ENCODE results near the gene USP36. TPM values are rescaled to one million over a fixed set of nuclear protein-coding genes. Genes with fewer than 3 reads are reported as not detected.
A peak's percentile ranks its signal among the peaks of the same experiment; 100 is the strongest.

Gene USP36
- total RNA-seq, 2 donors from 2014 or later = 82.2 to 88.1 TPM

DNA sequence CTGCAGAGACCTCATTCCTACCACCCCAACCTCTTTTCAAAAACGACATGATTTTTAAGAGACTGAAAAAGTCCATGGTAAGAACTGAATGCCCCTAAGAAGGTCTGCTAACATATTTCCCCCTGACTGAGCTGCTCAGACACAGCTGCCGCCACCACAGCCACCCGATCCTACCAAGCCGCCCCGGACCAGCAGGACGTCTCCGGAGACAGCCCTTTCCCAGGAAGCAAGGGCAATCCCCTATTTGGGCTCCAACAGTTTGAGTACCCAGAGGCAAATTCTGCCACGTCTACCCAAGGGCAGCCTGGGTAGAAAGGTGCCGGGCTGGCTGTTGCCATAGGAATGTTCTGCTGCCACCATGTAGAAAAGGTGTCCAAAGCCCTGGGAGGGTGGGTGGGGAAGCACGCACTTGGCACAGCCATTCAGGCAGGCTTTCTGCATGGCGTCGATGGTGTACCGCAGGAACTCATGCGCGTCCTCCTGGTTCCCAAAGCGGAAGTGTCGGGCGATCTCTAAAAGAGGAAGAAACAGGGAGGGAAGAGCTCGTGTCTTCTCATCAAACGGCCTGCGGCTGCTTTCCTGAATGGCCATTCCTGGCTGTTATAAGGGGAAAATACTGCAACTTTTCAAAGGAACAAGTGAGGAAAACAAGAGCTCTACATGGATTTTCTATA is 13.6 kb downstream of the USP36 start:
- ATAC-seq (no peak), DNase-seq (ENCODE audit: low spot score in 2 of 2) (no peak)
- Mint-ChIP-seq H3K36me3 (peaks cover 28 to 29% of the 10 kb centered on the region in 2 donors), H3K9me3 (no peaks in the 10 kb centered on the region), H3K27ac (no peak overlapping the region)

DNA sequence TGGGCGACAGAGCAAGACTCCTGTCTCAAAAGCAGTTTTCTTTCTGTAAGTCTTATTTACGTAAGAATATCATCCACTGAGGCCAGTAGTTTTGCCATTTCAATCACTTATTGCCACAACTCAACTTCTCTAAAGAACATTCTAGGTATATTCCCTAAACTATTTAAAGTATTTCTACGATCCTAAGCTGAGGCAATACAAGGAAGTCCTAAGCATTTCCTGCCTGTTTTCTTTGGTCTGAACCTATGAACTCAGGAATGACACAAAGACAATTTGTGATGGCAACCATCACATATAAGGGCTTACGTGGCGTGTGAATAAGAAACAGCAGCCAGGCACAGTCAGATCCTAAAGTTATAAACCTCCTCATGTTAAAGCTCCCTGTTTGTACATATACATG is 14.2 kb downstream of the USP36 start:
- Mint-ChIP-seq H3K36me3 (peaks cover 28 to 31% of the 10 kb centered on the region in 2 donors), H3K9me3 (no peaks in the 10 kb centered on the region), H3K27ac (no peak overlapping the region)
- ATAC-seq = no peak
- no peak for DNase-seq (ENCODE audit: low spot score in 2 of 2)

DNA sequence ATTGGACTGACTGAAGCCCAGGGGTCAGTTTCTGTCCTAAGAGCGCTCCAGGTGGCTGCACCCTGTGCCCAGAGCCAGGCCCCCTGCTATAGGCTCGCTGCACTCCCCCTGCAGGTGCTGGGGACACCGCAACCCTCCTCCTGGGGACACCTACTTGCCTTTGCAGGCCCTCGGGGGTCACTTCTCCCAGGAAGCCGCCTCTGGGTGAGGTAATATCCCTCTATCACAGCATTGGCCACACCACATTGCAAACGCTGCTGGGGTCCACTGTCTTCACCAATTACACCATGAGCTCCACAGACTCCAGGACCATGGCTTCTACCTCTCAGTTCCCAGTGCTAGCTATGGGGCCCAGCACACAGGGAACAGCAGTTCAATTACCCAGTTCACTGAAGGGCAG is 14.9 kb downstream of the USP36 start:
- no peak for ATAC-seq
- H3K9me3 Mint-ChIP-seq = no peaks in the 10 kb centered on the region
- H3K36me3 Mint-ChIP-seq = peaks cover 28 to 31% of the 10 kb centered on the region in 2 donors
- peak overlapping the region in 1 of 2 donors; percentile 93 for H3K27ac Mint-ChIP-seq
- DNase-seq (ENCODE audit: low spot score in 2 of 2) = no peak

DNA sequence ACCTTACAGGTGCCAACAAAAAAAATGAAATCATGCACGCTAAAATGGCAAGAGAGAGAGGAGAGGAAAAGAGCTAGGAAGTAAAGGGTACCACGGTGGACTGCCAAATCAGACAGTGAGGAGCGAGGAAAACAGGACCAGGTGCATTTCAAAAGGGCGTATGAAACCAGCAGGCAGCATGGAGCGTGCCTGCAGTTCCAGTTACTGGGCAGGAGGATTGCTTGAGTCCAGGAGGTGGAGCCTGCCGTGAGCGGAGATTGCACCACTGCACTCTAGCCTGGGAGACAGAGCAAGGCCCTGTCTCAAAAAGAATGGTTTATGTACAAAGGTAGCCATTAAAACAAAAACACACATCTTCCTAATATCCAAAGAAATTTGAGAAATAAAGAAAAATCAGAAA is 16.4 kb downstream of the USP36 start:
- DNase-seq (ENCODE audit: low spot score in 2 of 2) (no peak), ATAC-seq (no peak)
- peak overlapping the region; percentile 28 to 80 for H3K27ac Mint-ChIP-seq
- peaks cover 25 to 41% of the 10 kb centered on the region in 2 donors for H3K36me3 Mint-ChIP-seq
- no peaks in the 10 kb centered on the region for H3K9me3 Mint-ChIP-seq

DNA sequence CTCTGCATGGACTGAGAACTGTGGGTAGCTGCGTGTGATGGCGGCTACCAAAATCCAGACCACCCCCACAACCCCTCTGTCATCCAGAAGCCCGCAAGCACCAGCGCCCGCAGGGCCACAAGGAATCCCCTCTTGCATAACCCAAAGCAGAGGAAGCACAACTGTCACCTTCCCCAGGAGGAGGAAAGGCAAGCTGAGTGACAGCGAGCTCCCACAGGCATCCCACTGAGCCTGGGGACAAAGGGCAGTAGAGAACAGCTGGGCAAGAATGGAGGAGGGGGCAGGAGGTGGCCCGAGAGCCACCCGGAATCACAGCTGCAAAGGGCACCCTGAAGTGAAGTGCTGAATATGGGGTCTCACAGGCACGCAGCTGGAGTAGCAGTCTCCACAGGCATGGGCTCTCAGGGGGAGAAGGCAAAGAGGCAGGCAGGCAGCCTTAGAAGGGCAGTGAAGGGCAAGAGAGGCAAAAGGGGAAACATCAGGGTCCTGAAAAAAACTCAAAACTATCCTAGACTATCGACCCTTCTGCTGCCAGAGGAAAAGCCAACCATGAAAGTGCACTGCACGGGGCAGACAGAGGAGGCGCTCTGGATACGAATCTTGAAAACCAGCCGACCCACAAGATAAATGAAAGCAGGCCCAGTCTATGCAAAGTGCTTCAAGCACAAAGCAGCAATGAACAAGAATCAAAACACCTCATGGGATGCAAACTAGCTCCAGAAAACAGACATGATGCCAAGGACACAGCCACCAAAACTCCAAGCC is 17.1 kb downstream of the USP36 start:
- peaks cover 32 to 45% of the 10 kb centered on the region in 2 donors for H3K36me3 Mint-ChIP-seq
- H3K27ac Mint-ChIP-seq = peak overlapping the region; percentile 28 to 93
- H3K9me3 Mint-ChIP-seq = no peaks in the 10 kb centered on the region
- no peak for ATAC-seq
- no peak for DNase-seq (ENCODE audit: low spot score in 2 of 2)

DNA sequence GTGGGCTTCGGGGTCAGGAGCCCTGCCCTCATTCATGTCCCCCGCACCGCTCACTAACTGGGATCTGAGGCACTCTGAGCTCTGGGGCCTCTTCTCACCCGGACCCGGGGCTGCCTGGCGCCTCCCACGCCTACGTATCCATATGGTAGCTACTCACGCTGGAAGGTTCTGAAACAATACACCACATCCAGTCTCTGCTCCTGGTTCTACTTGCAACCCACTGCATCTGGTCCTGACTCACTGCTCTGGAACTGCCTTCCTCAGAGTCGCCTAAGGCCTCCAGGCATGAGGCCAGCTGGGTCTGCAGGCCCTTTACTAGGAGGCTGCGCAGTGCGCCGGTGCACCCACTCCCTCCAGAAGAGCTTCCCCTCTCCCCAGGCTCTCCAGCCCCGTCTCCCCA is 18.1 kb downstream of the USP36 start:
- Mint-ChIP-seq H3K27ac (peak overlapping the region; percentile 4 to 84), H3K36me3 (peaks cover 29 to 42% of the 10 kb centered on the region in 2 donors), H3K9me3 (no peaks in the 10 kb centered on the region)
- ATAC-seq = no peak
- DNase-seq (ENCODE audit: low spot score in 2 of 2) = no peak

DNA sequence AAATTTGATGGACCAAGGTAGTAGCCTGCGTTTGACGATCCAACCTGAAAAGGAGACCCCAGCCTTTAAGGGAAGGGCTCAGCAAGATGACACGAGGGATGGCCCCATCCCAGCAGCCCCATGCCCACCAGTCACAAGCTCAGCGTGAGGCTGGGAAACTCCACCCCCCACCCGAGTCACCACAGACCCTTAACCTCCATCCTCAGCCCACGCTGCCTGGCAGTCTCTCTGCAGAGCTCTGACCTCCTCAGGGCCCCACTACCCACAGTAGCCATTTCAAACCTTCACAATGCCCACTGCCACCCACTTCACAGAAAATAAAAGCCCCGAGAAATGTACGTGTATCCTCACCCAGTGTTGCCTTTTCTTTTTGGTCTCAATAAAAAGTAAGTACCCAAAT is 18.7 kb downstream of the USP36 start:
- DNase-seq (ENCODE audit: low spot score in 2 of 2) = no peak
- ATAC-seq = no peak
- Mint-ChIP-seq H3K27ac (peak overlapping the region in 1 of 2 donors; percentile 74), H3K9me3 (no peaks in the 10 kb centered on the region), H3K36me3 (peaks cover 34 to 43% of the 10 kb centered on the region in 2 donors)

DNA sequence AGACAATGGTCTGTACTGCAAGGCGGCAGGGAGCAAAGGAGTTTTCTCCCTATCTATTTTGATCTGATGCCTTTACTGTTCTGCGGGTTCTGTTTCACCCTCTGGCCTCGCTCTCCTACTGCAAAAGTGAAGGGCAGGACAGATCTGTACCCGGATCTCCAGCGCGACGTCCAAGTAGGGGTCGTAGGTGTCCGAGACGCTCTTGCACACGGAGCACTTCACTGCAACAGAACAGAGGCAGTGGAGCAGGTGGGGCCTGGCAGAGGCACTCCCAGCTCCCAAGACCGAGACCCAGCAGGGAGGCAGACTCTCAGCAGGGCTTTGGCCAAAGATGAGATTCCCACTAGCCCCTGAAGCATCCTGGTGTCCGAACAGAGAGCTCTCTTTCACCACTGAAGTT is 19.8 kb downstream of the USP36 start:
- Mint-ChIP-seq H3K27ac (no peak overlapping the region), H3K9me3 (no peaks in the 10 kb centered on the region), H3K36me3 (peaks cover 37 to 48% of the 10 kb centered on the region in 2 donors)
- DNase-seq (ENCODE audit: low spot score in 2 of 2) (no peak), ATAC-seq (no peak)

DNA sequence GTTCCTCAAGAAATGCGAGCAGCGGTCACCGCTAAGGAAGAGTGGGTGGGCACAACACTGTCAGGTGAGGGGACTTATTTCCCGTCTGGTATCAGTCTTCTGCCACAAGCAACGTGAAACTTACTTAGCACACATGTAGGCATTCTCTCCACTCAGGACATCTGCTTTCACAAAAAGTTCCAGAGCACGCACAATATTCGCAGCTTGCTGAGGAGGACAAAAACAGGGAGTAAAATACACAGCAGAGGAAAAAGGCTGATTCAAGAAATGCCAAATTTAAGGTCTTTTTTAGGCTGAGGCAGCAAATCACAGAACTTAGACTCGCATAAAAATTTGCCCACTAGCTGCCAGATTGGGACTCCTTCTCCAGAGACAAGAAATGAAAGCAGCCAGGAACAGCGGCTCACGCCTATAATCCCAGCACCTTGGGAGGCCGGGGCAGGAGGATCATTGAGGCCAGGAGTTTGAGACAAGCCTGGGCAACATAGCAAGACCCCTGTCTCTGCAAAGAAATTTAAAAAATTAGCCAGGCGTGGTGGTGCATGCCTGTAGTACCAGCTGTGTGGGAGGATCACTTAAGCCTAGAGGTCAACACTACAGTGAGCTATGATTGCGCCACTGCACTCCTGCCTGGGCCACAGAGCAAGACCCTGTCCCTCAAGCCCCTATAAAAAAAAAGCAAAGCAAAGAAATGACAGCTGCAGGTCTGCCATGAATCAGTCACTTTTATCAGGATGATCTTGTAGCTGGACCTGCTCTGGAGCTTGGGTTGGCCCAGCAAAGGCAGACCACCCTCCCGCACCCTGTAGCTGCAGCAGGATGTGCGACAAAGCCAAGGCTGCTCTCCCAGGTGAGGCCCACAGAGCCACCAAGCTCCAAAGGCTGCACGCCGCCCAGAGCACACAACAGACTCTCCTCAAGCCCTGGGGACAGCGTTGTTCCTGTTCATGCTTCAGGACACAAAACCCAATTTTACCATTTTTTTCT is 20.5 kb downstream of the USP36 start:
- H3K27ac Mint-ChIP-seq = peak overlapping the region; percentile 77 to 90
- DNase-seq (ENCODE audit: low spot score in 2 of 2) (no peak), ATAC-seq (no peak)
- peaks cover 31 to 48% of the 10 kb centered on the region in 2 donors for H3K36me3 Mint-ChIP-seq
- H3K9me3 Mint-ChIP-seq = no peaks in the 10 kb centered on the region

DNA sequence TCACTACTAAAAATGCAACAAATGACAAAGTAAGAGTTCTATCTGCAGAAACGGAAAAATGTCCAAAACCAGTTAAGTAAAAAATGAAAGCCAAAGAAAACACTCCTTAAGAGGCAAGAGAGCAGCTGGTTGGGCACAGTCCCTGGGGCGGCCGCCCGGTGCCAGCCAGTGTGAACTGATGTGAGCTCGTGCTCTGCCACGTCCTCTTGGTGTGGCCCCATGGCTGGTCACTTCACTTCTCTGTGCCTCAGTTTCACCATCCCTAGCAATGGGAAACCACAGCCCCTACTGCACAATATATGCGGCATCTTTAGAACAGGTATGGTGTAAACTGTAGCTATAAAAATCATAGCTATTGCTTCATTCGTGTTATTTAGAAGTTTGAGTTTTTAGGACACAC is 21.2 kb downstream of the USP36 start:
- H3K27ac Mint-ChIP-seq = peak overlapping the region; percentile 77 to 90
- ATAC-seq (no peak), DNase-seq (ENCODE audit: low spot score in 2 of 2) (no peak)
- H3K36me3 Mint-ChIP-seq = peaks cover 31 to 48% of the 10 kb centered on the region in 2 donors
- H3K9me3 Mint-ChIP-seq = no peaks in the 10 kb centered on the region

DNA sequence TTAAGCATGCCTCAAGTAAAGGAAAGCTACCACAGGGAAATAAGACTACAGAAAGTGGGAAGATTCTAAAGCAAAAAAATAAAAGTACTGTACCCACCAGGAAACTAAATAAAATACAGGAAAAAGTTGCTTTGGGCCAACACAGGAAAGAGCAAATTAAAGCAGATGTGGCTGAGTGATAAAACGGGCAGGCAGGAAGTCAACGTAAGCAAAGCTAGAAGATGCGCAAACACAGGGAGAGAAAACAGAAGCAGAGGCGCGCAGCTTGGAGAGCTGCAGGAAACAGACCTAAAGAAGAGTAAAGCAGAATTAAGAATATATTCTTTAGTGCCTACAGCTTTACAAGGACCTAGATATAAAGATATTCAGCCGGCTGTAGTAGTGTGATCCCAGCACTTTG is 21.7 kb downstream of the USP36 start:
- no peak for DNase-seq (ENCODE audit: low spot score in 2 of 2)
- no peak for ATAC-seq
- H3K27ac Mint-ChIP-seq = peak overlapping the region; percentile 77 to 79
- H3K9me3 Mint-ChIP-seq = no peaks in the 10 kb centered on the region
- H3K36me3 Mint-ChIP-seq = peaks cover 29 to 44% of the 10 kb centered on the region in 2 donors

DNA sequence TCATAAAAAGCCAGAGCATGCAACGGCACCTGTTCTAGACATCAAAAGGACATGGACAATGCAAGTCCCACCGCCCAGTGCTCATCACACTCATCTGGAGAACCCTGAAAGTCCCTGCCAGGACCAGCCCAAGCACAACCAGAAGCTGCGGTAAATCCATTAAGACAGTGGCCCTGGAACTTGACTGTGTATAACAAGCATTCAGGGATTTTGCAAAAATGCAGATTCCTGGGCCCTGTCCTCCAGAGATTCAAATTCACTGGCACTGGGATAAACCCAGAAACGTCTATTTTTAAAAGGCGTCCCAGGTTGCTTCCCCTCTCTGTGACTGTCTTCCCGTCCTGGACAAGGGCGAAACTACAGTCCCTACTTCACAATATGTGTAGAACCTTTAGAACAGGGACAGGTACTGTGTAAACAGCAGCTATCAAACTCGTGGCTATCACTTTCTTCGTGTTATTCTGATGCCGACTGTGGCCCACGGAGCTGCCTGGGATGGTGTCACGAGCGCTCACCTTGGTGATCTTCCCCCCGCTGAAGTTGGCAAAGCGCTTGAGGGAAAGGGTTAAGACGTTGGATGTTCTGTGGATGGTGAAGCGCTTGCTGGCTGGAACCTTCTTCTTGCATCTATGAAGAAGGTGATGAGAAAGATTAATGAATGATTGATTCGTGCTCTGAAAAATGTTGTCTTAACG is 22.3 kb downstream of the USP36 start:
- no peak for ATAC-seq
- DNase-seq (ENCODE audit: low spot score in 2 of 2) = no peak

DNA sequence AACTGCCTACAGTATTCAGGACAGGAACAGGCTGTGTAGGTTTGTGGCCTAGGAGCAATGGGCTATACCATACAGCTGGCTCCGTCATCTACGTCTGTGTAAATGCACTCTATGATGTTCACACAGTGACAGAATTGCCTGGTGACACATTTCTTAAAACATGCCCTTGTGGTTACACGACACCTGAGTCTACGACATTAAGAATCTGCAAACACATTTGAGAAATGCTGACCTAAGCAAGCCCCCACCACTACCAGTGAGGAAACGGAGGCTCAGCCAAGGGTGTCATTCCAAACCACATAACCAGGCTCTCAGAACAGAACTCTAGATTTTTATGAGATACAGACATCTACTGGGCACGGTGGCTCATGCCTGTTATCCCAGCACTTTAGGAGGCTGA is 23.5 kb downstream of the USP36 start:
- peak overlapping the region; percentile 66 to 92 for H3K27ac Mint-ChIP-seq
- peaks cover 29 to 30% of the 10 kb centered on the region in 2 donors for H3K36me3 Mint-ChIP-seq
- no peaks in the 10 kb centered on the region for H3K9me3 Mint-ChIP-seq
- ATAC-seq = peak; percentile 93 to 96
- DNase-seq (ENCODE audit: low spot score in 2 of 2) = peak in 1 of 2 donors; percentile 36

More for the DNA sequence above, 22.3 kb downstream of the USP36 start:
- peaks cover 27 to 37% of the 10 kb centered on the region in 2 donors for H3K36me3 Mint-ChIP-seq
- no peaks in the 10 kb centered on the region for H3K9me3 Mint-ChIP-seq
- H3K27ac Mint-ChIP-seq = peak overlapping the region; percentile 77 to 79

DNA sequence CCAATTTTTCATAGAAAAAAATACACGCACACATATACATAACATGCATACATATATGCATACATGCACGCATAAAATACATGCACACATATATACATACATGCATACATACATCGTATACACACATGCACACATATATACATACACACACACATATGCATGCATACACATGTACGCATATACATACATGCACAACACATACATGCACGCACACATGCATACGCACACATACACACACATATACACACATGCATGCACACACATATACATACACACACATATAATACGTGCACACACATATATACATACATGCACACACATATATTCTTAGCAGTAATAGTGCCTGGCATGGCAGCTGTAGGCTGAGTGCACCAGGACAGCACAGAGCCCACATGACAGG is 24.9 kb downstream of the USP36 start:
- H3K36me3 Mint-ChIP-seq = peaks cover 25 to 35% of the 10 kb centered on the region in 2 donors
- no peak overlapping the region for H3K27ac Mint-ChIP-seq
- no peaks in the 10 kb centered on the region for H3K9me3 Mint-ChIP-seq
- no peak for ATAC-seq
- no peak for DNase-seq (ENCODE audit: low spot score in 2 of 2)

DNA sequence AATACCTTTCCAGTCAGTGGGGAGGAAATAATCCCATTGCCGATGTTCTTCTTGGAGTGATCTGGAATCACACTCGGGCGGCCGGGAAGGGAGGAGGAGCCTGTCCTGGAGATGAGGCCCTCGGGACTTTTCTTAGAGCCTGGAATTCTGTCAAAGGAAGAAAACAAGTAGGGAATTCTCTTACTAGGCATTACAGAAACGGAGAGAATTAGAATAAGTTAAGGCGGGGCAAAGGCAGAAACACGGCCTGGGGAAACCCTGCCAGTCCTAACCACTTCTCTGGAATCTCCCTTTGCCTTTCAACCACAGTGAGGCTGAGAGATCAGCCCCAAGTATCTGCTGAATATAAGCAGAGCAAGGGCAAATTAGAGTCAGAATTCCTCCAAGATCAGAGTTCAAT is 27.8 kb downstream of the USP36 start:
- Mint-ChIP-seq H3K36me3 (peaks cover 13 to 32% of the 10 kb centered on the region in 2 donors), H3K9me3 (no peaks in the 10 kb centered on the region), H3K27ac (peak overlapping the region; percentile 24 to 36)
- DNase-seq (ENCODE audit: low spot score in 2 of 2) (no peak), ATAC-seq (no peak)

DNA sequence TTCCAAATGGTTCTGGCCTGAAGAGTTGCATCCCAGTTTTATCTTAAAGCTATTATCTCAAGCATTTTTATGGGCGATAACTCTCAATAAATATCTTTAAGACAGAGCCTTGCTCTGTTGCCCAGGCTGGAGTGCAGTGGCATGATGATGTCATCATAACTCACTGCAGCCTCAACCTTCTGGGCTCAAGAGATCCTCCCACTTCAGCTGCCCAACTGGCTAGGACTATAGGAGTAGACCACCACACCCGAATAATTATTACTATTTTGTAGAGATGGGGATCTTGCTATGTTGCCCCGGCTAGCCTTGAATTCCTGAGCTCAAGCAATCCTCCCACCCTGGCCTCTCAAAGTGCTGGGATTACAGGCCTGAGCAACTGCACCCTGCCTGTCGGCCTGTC is 32.5 kb downstream of the USP36 start:
- DNase-seq (ENCODE audit: low spot score in 2 of 2) (no peak), ATAC-seq (no peak)
- peak overlapping the region in 1 of 2 donors; percentile 44 for H3K27ac Mint-ChIP-seq
- H3K9me3 Mint-ChIP-seq = no peaks in the 10 kb centered on the region
- H3K36me3 Mint-ChIP-seq = peaks cover 35 to 41% of the 10 kb centered on the region in 2 donors

Measured in activated naive CD4-positive, alpha-beta T cell treated with anti-CD3 and anti-CD28 coated beads, Interleukin-2, amount 50 U/mL, for 72 hours (primary cell).